Immature natural killer cell (primary cell): Measurements from ENCODE around the gene FYCO1. TPM values are rescaled to one million over a fixed set of nuclear protein-coding genes. Genes with fewer than 3 reads are reported as not detected.

Experiments used
- DNase-seq, 3 donors: peaks; one replicate each; pipeline ENCODE4 v3.0.0; 2022; ENCODE audit warnings: mixed read lengths in 1 of 3
- H3K27ac Mint-ChIP-seq, 6 donors: one replicate each; pipeline ENCODE4 v1.8.0; 2020; ENCODE audit warnings: mixed read lengths in 6 of 6, mild to moderate bottlenecking in 5 of 6, inconsistent platforms in 4 of 6, moderate library complexity in 3 of 6
- H3K27me3 Mint-ChIP-seq, 3 donors: one replicate each; pipeline ENCODE4 v1.8.0; 2020 to 2021; ENCODE audit warnings: low read depth in 3 of 3, mild to moderate bottlenecking in 3 of 3, mixed read lengths in 3 of 3, moderate library complexity in 3 of 3, inconsistent platforms in 1 of 3
- H3K36me3 Mint-ChIP-seq, 3 donors: one replicate each; pipeline ENCODE4 v1.8.0; 2020; ENCODE audit warnings: mixed read lengths in 3 of 3, inconsistent platforms in 2 of 3, mild to moderate bottlenecking in 2 of 3
- H3K4me1 Mint-ChIP-seq, 2 donors: one replicate each; pipeline ENCODE4 v1.8.0; 2020; ENCODE audit warnings: inconsistent platforms in 2 of 2, mild to moderate bottlenecking in 2 of 2, mixed read lengths in 2 of 2, moderate library complexity in 1 of 2
- H3K4me3 Mint-ChIP-seq, 5 donors: one replicate each; pipeline ENCODE4 v1.8.0; 2020; ENCODE audit warnings: mild to moderate bottlenecking in 5 of 5, mixed read lengths in 5 of 5, inconsistent platforms in 3 of 5, moderate library complexity in 3 of 5
- H3K9me3 Mint-ChIP-seq, 6 donors: one replicate each; pipeline ENCODE4 v1.8.0; 2020; ENCODE audit warnings: mild to moderate bottlenecking in 6 of 6, mixed read lengths in 6 of 6, inconsistent platforms in 4 of 6, moderate library complexity in 3 of 6
- polyA plus RNA-seq, 3 donors: library from polyadenylated mRNA; unstranded; fragments of 300-500 nt; fragmentation: Illumina TruSeq; gene quantifications; one replicate each; pipeline ENCODE4 v1.2.3, GENCODE V29; 2021

FYCO1 gene
- polyA plus RNA-seq, 3 donors from 2014 or later: 0.22 to 6.1 (median 2.1) TPM

GRCh38 chr3:45960289-45960688 is 35.3 kb downstream of the FYCO1 start:
- H3K4me3 Mint-ChIP-seq: no peak overlapping the region
- peaks cover 51 to 67% of the 10 kb centered on the region in 2 donors for H3K4me1 Mint-ChIP-seq
- no peaks in the 10 kb centered on the region for H3K27me3 Mint-ChIP-seq
- peaks cover 52 to 90% (median 63%) of the 10 kb centered on the region in 3 donors for H3K36me3 Mint-ChIP-seq
- peak overlapping the region in 2 of 6 donors; percentile 69 to 89 for H3K27ac Mint-ChIP-seq
- H3K9me3 Mint-ChIP-seq: no peaks in the 10 kb centered on the region
- DNase-seq: no peak

GRCh38 chr3:45959201-45959600 is 36.4 kb downstream of the FYCO1 start:
- no peak for DNase-seq
- H3K4me3 Mint-ChIP-seq: peak overlapping the region in 1 of 5 donors; percentile 47

GRCh38 chr3:45958321-45958791 is 37.3 kb downstream of the FYCO1 start:
- Mint-ChIP-seq H3K36me3 (peaks cover 59 to 93% (median 73%) of the 10 kb centered on the region in 3 donors), H3K27me3 (peaks cover 0 to 6% (median 3%) of the 10 kb centered on the region in 3 donors), H3K9me3 (no peaks in the 10 kb centered on the region), H3K4me3 (peak overlapping the region in 4 of 5 donors; percentile 2 to 58 (median 20)), H3K4me1 (peaks cover 35 to 48% of the 10 kb centered on the region in 2 donors), H3K27ac (peak overlapping the region in 5 of 6 donors; percentile 83 to 89 (median 84))
- peak; percentile 25 to 44 (median 29) for DNase-seq

More at GRCh38 chr3:45959201-45959600, 36.4 kb downstream of the FYCO1 start:
- peaks cover 41 to 56% of the 10 kb centered on the region in 2 donors for H3K4me1 Mint-ChIP-seq
- H3K36me3 Mint-ChIP-seq: peaks cover 62 to 93% (median 72%) of the 10 kb centered on the region in 3 donors
- no peaks in the 10 kb centered on the region for H3K27me3 Mint-ChIP-seq
- peak overlapping the region in 5 of 6 donors; percentile 29 to 89 (median 84) for H3K27ac Mint-ChIP-seq
- no peaks in the 10 kb centered on the region for H3K9me3 Mint-ChIP-seq

GRCh38 chr3:45957586-45957985 is 38.0 kb downstream of the FYCO1 start:
- Mint-ChIP-seq H3K4me1 (peaks cover 31 to 49% of the 10 kb centered on the region in 2 donors), H3K27ac (peak overlapping the region in 5 of 6 donors; percentile 3 to 89 (median 83)), H3K36me3 (peaks cover 57 to 93% (median 75%) of the 10 kb centered on the region in 3 donors), H3K27me3 (peaks cover 0 to 6% (median 3%) of the 10 kb centered on the region in 3 donors), H3K4me3 (peak overlapping the region in 4 of 5 donors; percentile 2 to 58 (median 21)), H3K9me3 (no peaks in the 10 kb centered on the region)
- DNase-seq: no peak

GRCh38 chr3:45955706-45956105 is 39.9 kb downstream of the FYCO1 start:
- Mint-ChIP-seq H3K4me1 (peaks cover 47 to 63% of the 10 kb centered on the region in 2 donors), H3K36me3 (peaks cover 59 to 94% (median 68%) of the 10 kb centered on the region in 3 donors), H3K27ac (no peak overlapping the region)

GRCh38 chr3:45955017-45955647 is 40.5 kb downstream of the FYCO1 start:
- Mint-ChIP-seq H3K36me3 (peaks cover 56 to 88% (median 67%) of the 10 kb centered on the region in 3 donors), H3K4me3 (no peak overlapping the region), H3K27me3 (peaks cover 0 to 6% (median 3%) of the 10 kb centered on the region in 3 donors), H3K9me3 (no peaks in the 10 kb centered on the region), H3K27ac (no peak overlapping the region), H3K4me1 (peaks cover 53 to 68% of the 10 kb centered on the region in 2 donors)
- no peak for DNase-seq

More at GRCh38 chr3:45955706-45956105, 39.9 kb downstream of the FYCO1 start:
- Mint-ChIP-seq H3K9me3 (no peaks in the 10 kb centered on the region), H3K4me3 (no peak overlapping the region), H3K27me3 (peaks cover 0 to 6% (median 3%) of the 10 kb centered on the region in 3 donors)
- DNase-seq: no peak

GRCh38 chr3:45954306-45954705 is 41.3 kb downstream of the FYCO1 start:
- DNase-seq: no peak
- H3K4me1 Mint-ChIP-seq: peaks cover 57 to 71% of the 10 kb centered on the region in 2 donors
- no peak overlapping the region for H3K27ac Mint-ChIP-seq
- no peak overlapping the region for H3K4me3 Mint-ChIP-seq
- peaks cover 0 to 6% (median 3%) of the 10 kb centered on the region in 3 donors for H3K27me3 Mint-ChIP-seq
- peaks cover 53 to 84% (median 67%) of the 10 kb centered on the region in 3 donors for H3K36me3 Mint-ChIP-seq
- no peaks in the 10 kb centered on the region for H3K9me3 Mint-ChIP-seq

GRCh38 chr3:45953536-45953935 is 42.1 kb downstream of the FYCO1 start:
- no peak overlapping the region for H3K4me3 Mint-ChIP-seq
- H3K36me3 Mint-ChIP-seq: peaks cover 52 to 84% (median 59%) of the 10 kb centered on the region in 3 donors
- DNase-seq: no peak
- peaks cover 0 to 6% (median 3%) of the 10 kb centered on the region in 3 donors for H3K27me3 Mint-ChIP-seq
- peak overlapping the region in 1 of 6 donors; percentile 78 for H3K27ac Mint-ChIP-seq
- no peaks in the 10 kb centered on the region for H3K9me3 Mint-ChIP-seq
- peaks cover 57 to 71% of the 10 kb centered on the region in 2 donors for H3K4me1 Mint-ChIP-seq

- H3K36me3 Mint-ChIP-seq: peaks cover 55 to 86% (median 55%) of the 10 kb centered on the region in 3 donors
- no peaks in the 10 kb centered on the region for H3K9me3 Mint-ChIP-seq
- no peak overlapping the region for H3K4me3 Mint-ChIP-seq
- peak overlapping the region in 4 of 6 donors; percentile 2 to 91 (median 36) for H3K27ac Mint-ChIP-seq
- H3K4me1 Mint-ChIP-seq: peaks cover 54 to 71% of the 10 kb centered on the region in 2 donors
- no peak for DNase-seq
- peaks cover 0 to 6% (median 3%) of the 10 kb centered on the region in 3 donors for H3K27me3 Mint-ChIP-seq
Measured at GRCh38 chr3:45952456-45952855, 43.2 kb downstream of the FYCO1 start.

GRCh38 chr3:45951946-45952345 is 43.7 kb downstream of the FYCO1 start:
- Mint-ChIP-seq H3K36me3 (peaks cover 53 to 86% (median 59%) of the 10 kb centered on the region in 3 donors), H3K27me3 (peaks cover 0 to 6% (median 3%) of the 10 kb centered on the region in 3 donors), H3K4me1 (peaks cover 54 to 71% of the 10 kb centered on the region in 2 donors), H3K4me3 (no peak overlapping the region), H3K9me3 (no peaks in the 10 kb centered on the region), H3K27ac (peak overlapping the region in 4 of 6 donors; percentile 32 to 91 (median 50))
- no peak for DNase-seq

GRCh38 chr3:45950686-45951600 is 44.7 kb downstream of the FYCO1 start:
- Mint-ChIP-seq H3K4me1 (peaks cover 59 to 73% of the 10 kb centered on the region in 2 donors), H3K4me3 (peak overlapping the region; percentile 34 to 73 (median 56)), H3K27me3 (peaks cover 0 to 6% (median 6%) of the 10 kb centered on the region in 3 donors), H3K36me3 (peaks cover 51 to 89% (median 58%) of the 10 kb centered on the region in 3 donors), H3K9me3 (no peaks in the 10 kb centered on the region), H3K27ac (peak overlapping the region; percentile 16 to 93 (median 87))
- peak; percentile 66 to 77 (median 72) for DNase-seq

GRCh38 chr3:45950131-45950530 is 45.5 kb downstream of the FYCO1 start:
- no peak for DNase-seq
- peaks cover 49 to 83% (median 57%) of the 10 kb centered on the region in 3 donors for H3K36me3 Mint-ChIP-seq
- peak overlapping the region in 4 of 5 donors; percentile 42 to 73 (median 50) for H3K4me3 Mint-ChIP-seq
- no peaks in the 10 kb centered on the region for H3K9me3 Mint-ChIP-seq
- H3K4me1 Mint-ChIP-seq: peaks cover 64 to 81% of the 10 kb centered on the region in 2 donors
- H3K27ac Mint-ChIP-seq: peak overlapping the region in 5 of 6 donors; percentile 80 to 93 (median 91)
- H3K27me3 Mint-ChIP-seq: peaks cover 0 to 6% (median 6%) of the 10 kb centered on the region in 3 donors

GRCh38 chr3:45949432-45949831 is 46.2 kb downstream of the FYCO1 start:
- peak overlapping the region in 4 of 6 donors; percentile 40 to 93 (median 86) for H3K27ac Mint-ChIP-seq
- peaks cover 43 to 81% (median 50%) of the 10 kb centered on the region in 3 donors for H3K36me3 Mint-ChIP-seq

More at GRCh38 chr3:45949432-45949831, 46.2 kb downstream of the FYCO1 start:
- H3K9me3 Mint-ChIP-seq: no peaks in the 10 kb centered on the region
- peak overlapping the region in 1 of 5 donors; percentile 73 for H3K4me3 Mint-ChIP-seq
- H3K27me3 Mint-ChIP-seq: peaks cover 0 to 6% (median 6%) of the 10 kb centered on the region in 3 donors
- H3K4me1 Mint-ChIP-seq: peaks cover 71 to 88% of the 10 kb centered on the region in 2 donors
- DNase-seq: no peak
